NCI-H146 treated with DMSO at 0.1 percent for 48 hours (cell line): ENCODE data around the gene SLC24A3.

Experiments used
- DNase-seq: peaks from one replicate; lab custom pipeline; 2025; ENCODE audit not compliant: unreplicated experiment; lab: John Stamatoyannopoulos, UW

SLC24A3 gene

GRCh38 chr20:19528286-19529030, 316.0 kb downstream of the SLC24A3 start:
- DNase-seq, result no peak

DNA sequence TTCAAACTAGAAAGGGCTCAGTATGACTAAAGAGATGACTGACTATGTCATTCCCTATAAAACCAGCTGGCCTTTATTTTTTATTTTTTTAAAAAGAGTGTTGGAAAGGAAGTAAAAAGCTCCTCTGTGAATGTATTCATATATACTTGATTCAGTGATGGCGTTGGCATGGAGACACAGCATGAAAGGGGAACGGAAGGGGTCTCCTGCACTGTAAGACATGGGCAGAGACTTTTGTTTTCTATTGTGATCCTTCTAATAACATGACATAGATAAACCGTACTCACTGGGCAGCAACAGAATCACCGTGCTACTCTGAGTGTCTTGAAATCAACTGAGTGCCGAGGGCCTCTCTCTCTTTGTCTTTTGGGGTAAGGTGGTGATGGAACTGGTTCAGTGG, 317.6 kb downstream of the SLC24A3 start:
- DNase-seq, result no peak

- DNase-seq, result no peak
Measured at GRCh38 chr20:19531446-19531845, 319.0 kb downstream of the SLC24A3 start.

GRCh38 chr20:19538556-19538955, 326.1 kb downstream of the SLC24A3 start:
- no peak for DNase-seq

- DNase-seq, result no peak
Measured at GRCh38 chr20:19539191-19539590, 326.7 kb downstream of the SLC24A3 start.

GRCh38 chr20:19540392-19540791, 327.9 kb downstream of the SLC24A3 start:
- DNase-seq, result no peak

GRCh38 chr20:19543101-19543500, 330.7 kb downstream of the SLC24A3 start:
- no peak for DNase-seq

DNA sequence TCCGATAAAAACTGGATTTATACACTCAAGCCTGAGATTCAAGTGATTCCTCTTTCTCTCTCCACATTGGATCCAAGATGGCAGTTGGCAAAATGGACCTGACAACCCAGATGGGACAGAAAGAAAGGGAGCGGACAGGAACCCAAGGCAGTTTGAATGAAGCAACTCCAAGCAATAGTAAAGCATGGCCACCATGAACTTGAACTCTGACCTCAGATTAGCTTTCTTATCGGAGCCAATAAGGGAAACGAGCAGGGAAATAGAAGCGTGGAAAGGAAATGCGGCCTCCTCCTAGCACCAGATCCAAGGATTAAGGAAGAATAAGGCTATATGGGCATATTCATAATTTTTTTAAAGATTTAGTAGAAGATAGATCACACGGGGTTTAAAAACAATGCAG, 332.2 kb downstream of the SLC24A3 start:
- DNase-seq, result no peak

DNA sequence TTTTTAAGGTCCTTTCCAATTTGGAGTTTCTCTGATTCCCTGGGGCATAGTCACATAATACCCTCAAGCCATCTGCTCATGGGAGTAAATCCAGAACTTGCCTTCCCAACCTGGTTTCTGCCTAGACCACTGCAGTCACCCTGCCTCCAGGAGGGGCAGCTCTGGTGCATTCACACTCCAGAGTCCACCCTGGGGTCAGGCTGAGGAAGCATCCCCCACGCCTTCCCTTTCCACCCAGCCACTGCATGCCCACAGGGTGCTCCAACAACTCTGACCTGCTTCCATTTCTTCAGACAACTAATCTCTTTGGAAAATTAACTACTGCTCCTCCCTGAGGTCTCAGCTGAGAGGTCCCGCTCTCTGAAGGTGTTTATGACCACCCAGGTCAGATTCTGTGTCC, 334.2 kb downstream of the SLC24A3 start:
- DNase-seq, result no peak

DNA sequence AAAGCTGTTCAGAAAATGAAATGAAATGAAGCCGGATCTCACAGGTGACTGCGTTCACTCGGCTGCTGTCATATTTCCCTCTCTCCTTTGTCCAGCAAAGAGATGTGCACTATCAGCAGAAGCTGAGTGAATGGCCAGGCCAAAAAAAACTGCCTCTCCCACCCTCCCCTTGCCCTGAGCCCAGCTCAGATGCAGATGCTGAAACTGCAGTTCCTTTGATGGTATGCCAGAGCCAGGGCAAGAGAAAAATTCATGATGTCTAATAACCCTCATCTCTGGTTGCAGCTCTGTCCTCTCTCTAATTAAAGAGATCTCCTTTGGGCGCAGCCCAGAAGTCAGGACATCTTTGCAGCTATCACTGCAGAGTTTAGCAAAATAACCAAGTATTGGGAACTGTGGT, 335.1 kb downstream of the SLC24A3 start:
- DNase-seq, result no peak

- no peak for DNase-seq
Measured at GRCh38 chr20:19549896-19550295, 337.5 kb downstream of the SLC24A3 start.

GRCh38 chr20:19552221-19553180, 340.1 kb downstream of the SLC24A3 start:
- DNase-seq, result no peak

DNA sequence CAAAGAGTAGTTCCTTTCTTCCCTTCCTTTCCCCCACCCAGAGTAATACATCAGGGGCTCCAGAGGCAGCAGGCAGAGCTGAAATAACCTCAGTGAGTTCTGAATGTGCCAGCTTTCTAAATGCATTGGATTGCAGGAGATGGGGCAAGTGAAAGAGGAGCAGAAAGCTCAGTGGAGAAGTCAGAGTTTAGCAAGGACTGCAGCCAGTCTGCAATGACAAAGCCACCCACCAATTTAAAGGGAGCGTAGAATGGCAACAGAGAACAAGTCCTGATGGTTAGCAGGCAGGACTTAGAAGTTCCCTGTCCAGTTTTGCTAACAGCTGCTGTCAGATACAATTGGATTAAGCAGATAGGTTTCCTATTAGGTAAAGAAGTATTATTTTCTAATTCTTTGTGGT, 342.2 kb downstream of the SLC24A3 start:
- DNase-seq, result no peak

GRCh38 chr20:19555726-19556125, 343.3 kb downstream of the SLC24A3 start:
- no peak for DNase-seq

GRCh38 chr20:19557291-19557690, 344.8 kb downstream of the SLC24A3 start:
- no peak for DNase-seq

DNA sequence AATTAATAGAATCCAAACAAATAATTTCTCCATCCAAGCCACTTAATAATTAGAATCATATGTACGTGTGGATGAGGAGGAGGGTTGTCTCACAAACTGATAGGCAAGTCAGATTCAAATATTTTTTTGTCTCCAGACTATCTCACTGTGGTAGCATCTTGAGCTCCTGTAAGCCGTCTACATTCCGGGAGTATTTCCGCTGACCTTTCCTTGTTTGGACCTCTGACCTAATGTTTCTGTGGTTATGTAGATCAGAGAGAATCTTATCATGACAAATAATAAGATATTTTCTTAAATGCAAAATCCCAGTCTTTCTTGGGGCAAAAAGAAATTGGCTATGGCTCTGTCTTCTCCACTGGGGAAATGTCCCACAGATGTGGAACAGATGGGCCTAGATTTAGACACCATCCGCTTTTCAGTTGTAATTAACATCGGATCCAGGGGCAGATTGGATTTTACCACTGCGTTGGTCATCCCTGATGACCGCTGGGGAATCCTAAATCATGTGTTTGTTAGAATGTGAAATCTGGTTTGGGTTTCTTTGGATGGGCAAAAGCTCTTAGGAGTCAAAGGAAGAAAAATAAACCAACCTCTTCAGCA, 348.5 kb downstream of the SLC24A3 start:
- no peak for DNase-seq

- DNase-seq, result no peak
Measured at GRCh38 chr20:19562426-19562825, 350.0 kb downstream of the SLC24A3 start.

DNA sequence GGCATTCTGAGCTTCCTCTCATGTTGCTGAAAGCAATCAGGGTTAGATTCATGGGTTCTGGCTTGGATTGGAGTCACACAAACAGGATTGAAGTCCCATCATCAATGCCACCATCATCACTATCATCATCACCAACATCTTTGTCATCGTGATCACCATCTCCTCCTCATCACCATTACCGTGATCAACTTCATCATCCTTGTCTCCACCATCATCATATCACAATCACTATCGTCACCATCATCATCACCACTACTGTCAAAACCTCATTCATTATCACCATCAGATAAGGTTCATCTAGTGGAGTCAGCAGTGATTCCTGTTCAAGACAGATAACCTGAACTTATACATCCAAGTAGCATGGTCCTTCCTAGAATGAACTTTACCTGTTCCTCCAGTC, 351.8 kb downstream of the SLC24A3 start:
- DNase-seq, result no peak

DNA sequence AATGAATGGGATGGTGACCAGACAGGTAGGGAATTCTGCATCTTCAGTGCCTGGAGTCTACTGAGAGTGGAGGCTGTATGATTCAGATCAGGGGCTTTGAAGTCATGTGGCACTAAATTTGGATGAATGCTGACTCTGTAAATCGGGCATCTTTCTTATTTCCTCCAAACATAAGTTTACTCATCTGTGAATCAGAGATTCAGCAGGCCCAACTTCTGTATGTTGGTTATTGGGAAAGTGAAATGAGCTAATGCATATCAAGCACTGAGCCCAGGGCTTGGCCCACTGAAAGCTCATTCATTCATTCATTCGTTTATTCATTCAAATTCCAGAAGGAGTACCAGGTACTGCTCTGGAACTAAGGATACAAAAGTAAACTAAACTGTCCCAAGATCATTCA, 353.3 kb downstream of the SLC24A3 start:
- DNase-seq, result no peak

DNA sequence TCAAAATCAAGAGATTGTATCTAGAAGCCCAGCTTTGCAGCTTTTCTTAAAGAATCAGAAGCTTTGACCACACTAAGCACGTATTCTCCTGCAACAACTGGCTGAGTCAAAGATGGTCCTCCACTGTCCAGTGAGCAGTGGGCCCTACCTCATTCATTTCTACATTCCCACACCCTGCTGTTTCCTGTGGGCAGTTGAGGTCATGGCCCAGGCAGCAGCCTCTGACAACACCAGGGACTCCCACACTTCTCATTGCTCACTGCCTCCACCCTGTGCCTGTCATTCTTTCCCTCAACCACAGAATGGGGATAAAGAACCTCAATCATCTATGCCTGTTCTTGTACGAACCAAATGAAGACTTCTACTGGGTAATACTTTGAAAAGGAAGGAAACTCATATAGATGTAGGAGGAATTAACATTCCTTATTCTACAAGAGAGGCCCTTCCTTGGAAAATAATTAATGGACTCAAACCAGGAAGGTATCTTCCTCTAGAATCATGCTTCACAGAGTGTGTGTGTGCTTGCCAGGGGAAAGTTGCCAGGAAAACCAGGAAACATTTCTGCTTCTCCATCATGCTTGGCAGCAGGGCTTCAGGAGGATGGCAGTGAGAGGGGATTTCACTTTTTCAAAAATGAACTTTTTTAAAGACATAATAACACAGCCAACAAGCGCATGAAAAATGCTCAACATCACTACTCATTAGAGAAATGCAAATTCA, 353.9 kb downstream of the SLC24A3 start:
- no peak for DNase-seq

DNA sequence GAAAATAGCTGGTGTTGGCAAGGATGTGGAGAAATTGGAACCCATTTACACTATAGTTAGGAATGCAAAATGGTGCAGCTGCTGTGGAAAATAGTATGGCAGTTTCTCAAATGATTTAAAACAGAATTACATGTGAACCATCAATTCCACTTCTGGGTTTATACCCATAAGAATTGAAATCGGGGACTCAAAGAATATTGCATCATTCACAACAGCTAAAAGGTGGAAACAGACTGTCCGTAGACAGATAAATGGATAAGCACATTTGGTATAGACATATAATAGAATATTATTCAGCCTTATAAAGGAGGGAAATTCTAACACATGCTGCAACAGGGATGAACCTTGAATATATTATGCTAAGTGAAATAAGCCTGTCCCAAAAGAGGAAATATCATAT, 355.7 kb downstream of the SLC24A3 start:
- DNase-seq, result no peak
